Measurements from ENCODE around the gene POLE3. TPM values are rescaled to one million over a fixed set of nuclear protein-coding genes. Genes with fewer than 3 reads are reported as not detected.
"Not testable (repeated sequence)": the region's sequence is repeated elsewhere in the genome, so short reads cannot be mapped to it uniquely, and the experiment has no call there.

POLE3 gene, protein sequence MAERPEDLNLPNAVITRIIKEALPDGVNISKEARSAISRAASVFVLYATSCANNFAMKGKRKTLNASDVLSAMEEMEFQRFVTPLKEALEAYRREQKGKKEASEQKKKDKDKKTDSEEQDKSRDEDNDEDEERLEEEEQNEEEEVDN
- 94.5 and 116 TPM in 2 replicates for total RNA-seq (2014; rRNA removed; shearing (Covaris generic))

DNA sequence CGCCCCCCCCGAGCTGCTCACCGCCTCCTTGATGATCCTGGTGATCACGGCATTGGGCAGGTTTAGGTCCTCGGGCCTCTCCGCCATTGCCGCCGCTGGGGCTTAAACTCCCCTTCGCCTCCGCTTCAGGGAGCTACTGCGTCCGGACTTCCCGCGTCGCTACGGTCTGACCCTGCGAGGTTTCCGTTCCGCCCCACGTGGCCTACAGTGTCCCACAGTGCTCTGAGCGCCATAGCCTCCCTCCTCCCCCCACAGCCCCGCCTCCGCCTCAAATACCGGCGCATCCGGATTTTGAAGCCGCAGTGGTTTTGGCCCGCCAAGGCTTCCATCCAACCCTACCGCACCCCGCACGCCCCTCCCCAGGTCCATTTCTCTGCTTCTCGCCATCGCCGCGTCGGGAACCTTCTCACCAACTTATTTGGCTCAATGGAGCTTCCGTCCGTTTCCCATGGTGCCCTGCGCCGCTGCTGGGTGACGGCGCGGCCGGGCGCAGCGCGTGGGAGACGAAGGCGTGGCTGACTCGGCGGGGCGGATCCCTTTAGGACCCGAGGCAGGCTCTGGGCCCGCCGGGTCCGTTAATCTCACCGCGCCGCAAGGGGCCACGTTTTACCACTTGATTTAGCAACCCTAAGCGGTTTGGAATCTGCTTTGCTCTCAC lies at the start of gene POLE3, which contains the start of gene C9orf43:
TSS of gene POLE3 (minus strand) at position 469 of the 658 bp plus-strand sequence. CDS start at position 87, 382 bp downstream.
TSS of gene C9orf43 (plus strand) at position 541 of the 658 bp plus-strand sequence. CDS start 2,747 bp downstream, outside the sequence.
- in situ Hi-C loops (cut with HindIII; ENCODE audit: low sequenced_read_pairs), result no loop called here
- DNase-seq (ENCODE audit: low spot score), result peak; percentile 92

DNA sequence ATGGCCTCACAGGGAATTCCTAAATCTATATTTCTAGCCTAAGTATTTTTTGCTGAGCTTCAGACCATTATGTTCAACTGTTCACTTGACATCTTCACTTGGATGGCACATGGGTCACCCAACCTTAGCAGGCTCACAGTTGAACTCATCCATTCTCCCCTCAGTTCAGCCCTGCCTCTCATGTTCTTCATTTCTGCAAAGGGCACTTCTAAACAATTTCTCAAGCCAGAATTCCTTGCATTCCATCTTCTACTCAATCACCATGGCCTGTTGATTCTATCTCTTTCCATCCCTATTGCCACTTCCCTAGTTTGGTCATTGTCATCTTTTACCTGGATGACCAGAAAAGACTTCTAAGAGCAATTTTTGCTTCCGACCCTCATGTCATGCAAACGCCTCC lies 45.8 kb upstream of the POLE3 start:
- in situ Hi-C loops (cut with HindIII; ENCODE audit: low sequenced_read_pairs), result no loop called here
- DNase-seq (ENCODE audit: low spot score), result no peak

DNA sequence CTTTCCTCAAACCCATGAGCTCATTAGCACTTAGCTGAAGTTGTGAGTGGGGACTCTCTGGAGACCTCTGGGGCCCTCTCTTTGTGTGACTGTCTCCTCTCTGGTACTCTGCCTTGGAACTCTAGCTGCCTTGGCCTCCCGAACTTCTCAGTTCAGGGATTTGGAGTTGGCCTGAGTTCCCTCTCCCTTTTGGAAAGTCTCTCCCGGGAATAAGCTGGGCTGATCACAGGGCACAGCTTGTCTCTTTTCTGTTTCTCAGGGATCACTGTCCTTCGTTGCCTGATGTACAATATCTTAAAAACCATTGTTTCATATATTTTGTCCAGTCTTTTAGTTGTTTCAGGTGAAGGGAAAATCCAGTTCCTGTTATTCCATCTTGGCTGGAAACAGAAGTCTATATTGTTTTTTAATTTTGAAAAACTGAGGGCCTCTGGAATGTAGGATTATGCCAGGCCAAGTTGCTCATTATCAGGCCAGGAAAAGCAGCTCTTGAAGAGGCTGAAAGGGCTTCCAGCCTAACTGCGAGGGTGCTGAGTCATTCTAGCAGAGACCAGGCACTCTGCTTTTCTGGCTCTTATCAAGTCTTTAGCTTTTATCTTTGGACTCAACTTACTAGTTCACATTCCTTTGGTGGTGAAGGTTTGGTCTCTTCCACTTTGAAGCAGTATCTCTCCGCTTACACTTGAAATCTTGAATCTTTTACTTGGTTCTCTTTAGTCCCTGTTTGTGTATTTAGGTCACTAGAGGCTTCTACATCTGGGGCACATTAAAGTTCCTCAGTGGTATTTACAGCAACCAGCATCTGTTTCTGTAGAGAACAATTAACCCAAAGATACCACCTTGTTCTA lies 44.7 kb upstream of the POLE3 start:
- in situ Hi-C loops (cut with HindIII; ENCODE audit: low sequenced_read_pairs), result no loop called here
- DNase-seq (ENCODE audit: low spot score), result no peak

DNA sequence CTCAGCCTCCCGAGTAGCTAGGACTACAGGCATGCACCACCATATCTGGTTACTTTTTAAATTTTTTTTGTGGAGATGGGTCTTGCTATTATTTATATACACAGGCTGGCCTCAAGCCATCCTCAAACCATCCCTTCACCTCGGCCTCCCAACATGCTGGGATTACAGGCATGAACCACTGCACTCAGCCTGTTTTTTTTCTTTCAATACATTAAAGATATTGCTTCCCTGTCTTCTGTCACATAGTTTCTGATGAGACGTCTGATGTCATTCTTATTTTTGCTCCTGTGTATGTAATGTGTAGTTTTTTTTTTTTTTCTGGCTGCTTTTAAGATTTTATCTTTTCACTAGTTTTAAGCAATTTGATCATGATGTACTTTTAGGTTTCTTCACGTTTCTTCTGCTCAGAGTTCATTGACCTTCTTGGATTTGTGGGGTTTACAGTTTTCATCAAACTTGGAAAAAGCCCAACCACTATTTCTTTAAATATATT lies 41.7 kb upstream of the POLE3 start:
- no peak for DNase-seq (ENCODE audit: low spot score)
- in situ Hi-C loops (cut with HindIII; ENCODE audit: low sequenced_read_pairs), result no loop called here

DNA sequence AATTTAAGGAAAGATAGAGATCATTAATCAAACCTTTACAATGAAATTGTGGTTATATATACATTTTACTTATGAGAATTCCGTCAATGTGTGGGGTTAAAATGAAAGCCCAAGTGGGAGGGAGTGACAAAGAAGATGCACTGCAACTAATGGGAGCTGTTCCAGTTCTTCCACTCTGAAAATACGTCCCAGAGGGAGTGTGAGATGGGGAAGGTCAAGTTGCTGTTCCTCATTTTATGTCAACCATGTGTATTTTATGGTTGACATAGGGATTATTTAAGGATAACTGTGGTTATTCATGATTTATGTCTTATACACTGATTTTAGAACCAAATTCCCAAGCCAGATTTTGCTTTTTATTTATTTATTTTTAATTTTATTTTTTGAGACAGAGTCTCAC lies 38.9 kb upstream of the POLE3 start:
- in situ Hi-C loops (cut with HindIII; ENCODE audit: low sequenced_read_pairs), result no loop called here
- no peak for DNase-seq (ENCODE audit: low spot score)

DNA sequence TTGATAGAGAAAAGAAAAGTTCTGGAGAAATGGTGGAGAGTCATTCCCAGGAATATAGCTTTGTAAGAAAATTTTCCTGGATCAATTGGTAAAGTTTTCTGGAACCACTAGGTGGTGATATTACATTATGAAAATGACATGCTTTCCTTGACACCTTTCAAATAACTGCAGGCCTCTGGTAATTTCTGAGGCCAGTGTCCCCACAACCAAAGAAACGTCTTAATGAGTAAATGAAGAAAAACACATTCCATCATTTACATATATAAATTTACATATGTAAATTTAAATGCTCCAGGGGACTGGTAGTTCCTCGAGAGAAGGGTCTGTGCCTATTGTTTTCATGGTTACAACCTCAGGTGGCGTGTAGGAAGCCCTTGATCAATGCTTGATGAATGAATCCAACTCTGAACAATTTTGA lies 35.9 kb upstream of the POLE3 start:
- peak; percentile 76 for DNase-seq (ENCODE audit: low spot score)
- in situ Hi-C loops (cut with HindIII; ENCODE audit: low sequenced_read_pairs), result no loop called here

DNA sequence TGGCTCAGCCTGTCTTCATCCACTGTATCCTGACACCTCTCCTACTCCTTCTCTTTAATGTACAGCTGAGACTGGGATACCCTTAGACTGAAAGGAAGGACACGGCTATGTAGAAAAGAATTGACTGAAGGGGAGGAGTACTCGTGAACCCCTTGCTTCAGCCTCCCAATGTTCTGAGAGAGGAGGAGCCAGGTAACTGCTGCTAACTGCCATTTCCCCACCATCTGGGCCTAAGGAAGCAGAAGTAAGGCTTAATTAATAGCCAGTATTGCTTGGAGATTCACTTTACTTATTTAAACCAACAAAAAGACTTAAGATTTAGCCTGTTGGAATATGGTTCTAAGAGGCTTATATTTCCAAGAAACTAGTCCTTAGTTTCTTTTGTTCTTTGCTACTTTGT lies 34.3 kb upstream of the POLE3 start:
- in situ Hi-C loops (cut with HindIII; ENCODE audit: low sequenced_read_pairs), result no loop called here
- DNase-seq (ENCODE audit: low spot score), result no peak

DNA sequence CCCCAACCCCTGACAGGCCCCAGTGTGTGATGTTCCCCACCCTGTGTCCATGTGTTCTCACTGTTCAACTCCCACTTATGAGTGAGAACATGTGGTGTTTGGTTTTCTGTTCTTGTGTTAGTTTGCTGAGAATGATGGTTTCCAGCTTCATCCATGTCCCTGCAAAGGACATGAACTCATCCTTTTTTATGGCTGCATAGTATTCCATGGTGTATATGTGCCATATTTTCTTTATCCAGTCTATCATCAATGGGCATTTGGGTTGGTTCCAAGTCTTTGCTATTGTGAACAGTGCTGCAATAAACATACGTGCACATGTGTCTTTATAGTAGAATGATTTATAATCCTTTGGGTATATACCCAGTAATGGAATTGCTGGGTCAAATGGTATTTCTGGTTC lies 27.2 kb upstream of the POLE3 start:
- DNase-seq (ENCODE audit: low spot score); in situ Hi-C loops (cut with HindIII; ENCODE audit: low sequenced_read_pairs): not testable (repeated sequence)

DNA sequence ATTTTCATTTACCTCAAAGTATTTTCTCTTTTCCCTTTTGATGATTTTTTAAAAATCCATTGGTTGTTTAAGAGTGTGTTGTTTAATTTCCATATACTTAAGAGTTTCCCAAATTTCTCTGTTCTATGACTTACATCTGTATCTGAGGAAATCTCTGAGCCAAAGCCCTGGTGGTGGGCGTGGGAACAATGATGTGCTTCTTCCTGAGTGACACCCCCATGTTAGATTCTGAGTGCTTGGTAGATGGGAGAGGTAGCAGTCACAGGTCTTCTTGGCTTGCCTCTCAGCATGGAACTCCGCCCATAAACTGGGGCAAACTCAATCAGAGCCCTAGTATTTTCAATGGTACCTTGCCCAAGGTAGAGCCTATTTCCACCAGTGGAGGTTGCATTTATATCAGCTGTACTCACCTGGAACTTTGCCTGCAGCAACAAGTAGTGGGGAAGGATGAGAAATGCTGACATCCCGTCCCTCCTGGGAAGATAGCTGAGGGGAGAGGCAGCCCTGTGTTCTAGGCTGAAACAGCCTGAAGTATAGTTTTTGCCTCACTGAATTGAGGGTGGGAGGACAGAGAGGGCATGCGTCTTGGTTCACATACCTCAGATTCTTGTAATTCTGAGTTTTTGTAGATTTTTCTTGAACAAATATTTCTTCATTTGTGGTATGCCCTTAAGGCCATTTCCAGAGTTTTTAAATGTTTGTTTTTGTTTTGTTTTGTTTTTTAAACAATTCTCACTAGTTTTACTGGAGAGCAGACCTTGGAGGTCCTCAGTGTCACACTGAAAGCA lies 26.4 kb upstream of the POLE3 start:
- DNase-seq (ENCODE audit: low spot score), result no peak
- in situ Hi-C loops (cut with HindIII; ENCODE audit: low sequenced_read_pairs), result no loop called here

DNA sequence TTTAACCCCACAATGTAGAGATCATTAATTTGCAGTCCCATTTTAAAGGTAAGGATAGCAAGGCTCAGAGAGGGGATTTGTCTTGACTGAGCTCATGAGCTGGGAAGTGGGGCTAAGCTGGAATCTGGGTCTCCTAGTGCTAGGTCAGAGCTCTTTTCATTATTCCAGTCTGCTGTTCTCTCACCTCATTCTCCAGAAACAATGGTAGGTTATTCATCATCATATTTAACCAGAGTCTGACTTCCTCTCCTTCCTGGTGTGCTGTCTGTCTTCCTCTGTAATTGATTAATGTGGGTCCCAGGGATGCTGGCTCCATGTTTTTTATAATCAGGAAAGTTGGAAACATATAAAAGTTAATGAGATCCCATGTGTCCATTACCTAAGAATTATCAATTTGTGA lies 20.7 kb upstream of the POLE3 start:
- in situ Hi-C loops (cut with HindIII; ENCODE audit: low sequenced_read_pairs), result no loop called here
- no peak for DNase-seq (ENCODE audit: low spot score)

DNA sequence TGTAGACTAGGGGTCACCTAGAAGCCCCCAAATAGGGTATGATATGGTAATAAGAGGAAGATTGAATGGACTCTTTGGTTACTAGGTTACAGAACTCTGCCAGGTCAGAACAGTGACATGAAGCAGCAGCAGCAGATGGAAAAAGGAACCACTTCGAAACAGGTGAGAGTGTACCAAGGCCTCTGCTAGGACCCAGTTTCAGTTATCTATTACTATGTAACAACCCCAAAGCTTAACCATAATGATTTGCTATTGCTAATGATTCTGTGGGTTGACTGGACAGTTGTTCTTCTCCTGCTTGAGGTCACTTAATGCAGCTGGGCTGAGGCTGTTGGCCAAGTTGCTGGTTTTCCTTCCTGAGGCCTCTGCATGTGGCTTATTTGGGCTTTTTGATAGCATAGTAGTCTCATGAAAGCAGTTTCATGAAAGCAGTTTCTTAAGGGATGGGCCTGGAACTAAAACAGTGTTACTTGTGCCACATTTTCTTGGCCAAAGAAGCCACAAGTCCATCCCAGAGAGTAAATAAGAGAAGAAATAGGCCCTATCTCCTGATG lies 17.7 kb upstream of the POLE3 start:
- in situ Hi-C loops (cut with HindIII; ENCODE audit: low sequenced_read_pairs), result loop anchor here (5.0 kb wide), 1 partner anchor 76 kb away; no protein-coding TSS in a partner anchor
- no peak for DNase-seq (ENCODE audit: low spot score)

DNA sequence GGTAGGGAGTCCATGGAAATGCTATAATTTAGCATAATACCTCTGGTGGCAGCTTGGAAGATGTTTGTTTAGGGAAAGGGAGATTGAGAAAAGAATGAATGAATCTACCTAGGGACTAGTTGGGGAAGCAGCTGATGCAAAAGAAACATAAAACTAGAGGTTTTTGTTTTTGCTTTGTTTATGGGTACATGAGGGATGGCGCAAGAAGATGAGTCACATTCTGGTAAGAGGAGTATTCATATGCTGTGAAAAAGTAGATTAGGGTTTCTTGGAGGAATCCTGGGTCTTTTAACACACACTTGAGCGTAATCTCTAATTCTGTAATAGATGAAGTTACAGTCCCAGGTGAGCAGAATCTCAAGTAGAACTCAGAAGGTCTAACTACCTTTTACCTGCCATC lies 17.2 kb upstream of the POLE3 start:
- DNase-seq (ENCODE audit: low spot score), result no peak
- in situ Hi-C loops (cut with HindIII; ENCODE audit: low sequenced_read_pairs), result loop anchor here (5.0 kb wide), 1 partner anchor 75 kb away; no protein-coding TSS in a partner anchor

DNA sequence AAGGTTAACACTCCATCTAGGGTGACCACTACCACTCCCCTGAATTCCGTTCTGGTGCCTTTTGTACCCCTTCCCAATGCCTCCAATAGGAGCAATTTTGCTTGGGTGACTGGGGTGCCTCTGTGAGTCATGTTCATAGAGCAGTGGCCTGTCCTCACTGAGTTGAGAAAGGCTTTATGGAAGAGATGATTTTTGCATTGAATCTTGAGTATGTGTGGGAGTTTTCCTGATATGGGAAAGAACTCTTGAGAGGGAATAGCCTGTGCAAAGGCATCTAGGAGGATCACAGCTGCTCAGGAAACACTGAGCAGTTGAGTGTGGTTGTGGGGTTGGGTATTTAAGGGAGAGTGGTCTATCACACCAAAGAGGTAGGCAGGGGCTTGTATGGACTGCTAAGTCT lies 16.2 kb upstream of the POLE3 start:
- in situ Hi-C loops (cut with HindIII; ENCODE audit: low sequenced_read_pairs), result loop anchor here (5.0 kb wide), 1 partner anchor 74 kb away; no protein-coding TSS in a partner anchor
- no peak for DNase-seq (ENCODE audit: low spot score)

DNA sequence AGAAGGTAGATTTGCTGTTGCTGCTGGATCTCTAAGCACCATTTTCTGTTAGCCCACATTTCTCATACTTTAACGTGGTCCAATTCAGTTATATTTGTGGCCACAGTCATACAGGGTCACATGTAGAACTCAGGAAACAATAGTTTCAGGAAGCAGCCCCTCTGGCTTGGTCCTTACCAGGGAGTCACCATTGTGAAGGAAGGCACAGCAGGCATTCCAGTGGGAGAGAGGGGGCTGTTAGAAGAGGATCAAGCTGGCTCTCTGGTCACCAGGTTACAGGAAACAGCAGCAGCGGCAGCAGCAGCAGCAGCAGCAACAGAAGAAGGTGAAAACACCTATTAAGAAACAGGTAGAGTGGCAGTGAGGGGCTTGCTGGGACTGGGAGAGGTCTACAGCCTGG lies 14.6 kb upstream of the POLE3 start:
- in situ Hi-C loops (cut with HindIII; ENCODE audit: low sequenced_read_pairs), result loop anchor here (5.0 kb wide), 1 partner anchor 73 kb away; no protein-coding TSS in a partner anchor
- DNase-seq (ENCODE audit: low spot score), result no peak

DNA sequence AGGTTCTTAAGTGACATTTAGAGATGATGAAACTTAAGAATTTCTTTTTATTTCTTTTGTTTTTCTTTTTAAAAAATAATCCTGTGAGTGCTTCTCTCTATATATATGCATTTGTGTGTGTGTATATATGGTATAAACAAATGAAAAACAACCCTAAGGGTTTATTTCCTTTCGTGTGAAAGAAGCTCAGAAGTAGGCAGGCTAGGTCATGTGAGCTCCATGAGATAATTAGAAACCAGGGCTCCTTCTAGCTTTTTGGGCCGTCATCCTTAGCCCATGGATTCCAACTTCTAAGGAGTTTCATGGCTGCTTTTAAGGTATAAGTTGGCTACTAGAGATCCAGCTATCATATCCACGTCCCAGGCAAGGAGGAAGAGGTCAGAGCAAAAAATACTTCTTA lies 11.3 kb upstream of the POLE3 start:
- DNase-seq (ENCODE audit: low spot score), result no peak
- in situ Hi-C loops (cut with HindIII; ENCODE audit: low sequenced_read_pairs), result no loop called here

DNA sequence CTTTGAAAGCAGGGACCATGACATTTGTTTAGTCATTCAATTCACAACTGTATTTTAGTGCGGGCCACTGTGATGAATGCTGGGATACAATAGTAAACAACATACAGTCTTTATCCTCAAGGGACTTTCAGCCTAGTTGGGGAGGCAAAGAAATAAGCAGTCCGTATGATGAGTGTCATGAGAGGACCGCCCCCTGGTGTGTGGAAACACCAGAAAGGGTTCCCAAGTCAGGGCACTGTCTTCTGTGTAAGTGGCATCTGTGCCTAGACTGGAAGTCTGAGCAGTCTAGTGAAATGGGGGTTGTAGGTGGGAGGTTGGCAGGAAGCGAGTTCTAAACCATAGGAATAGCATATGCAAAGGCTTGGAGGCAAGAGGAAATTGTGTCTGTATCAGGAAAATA lies 6.9 kb upstream of the POLE3 start:
- in situ Hi-C loops (cut with HindIII; ENCODE audit: low sequenced_read_pairs), result no loop called here

DNA sequence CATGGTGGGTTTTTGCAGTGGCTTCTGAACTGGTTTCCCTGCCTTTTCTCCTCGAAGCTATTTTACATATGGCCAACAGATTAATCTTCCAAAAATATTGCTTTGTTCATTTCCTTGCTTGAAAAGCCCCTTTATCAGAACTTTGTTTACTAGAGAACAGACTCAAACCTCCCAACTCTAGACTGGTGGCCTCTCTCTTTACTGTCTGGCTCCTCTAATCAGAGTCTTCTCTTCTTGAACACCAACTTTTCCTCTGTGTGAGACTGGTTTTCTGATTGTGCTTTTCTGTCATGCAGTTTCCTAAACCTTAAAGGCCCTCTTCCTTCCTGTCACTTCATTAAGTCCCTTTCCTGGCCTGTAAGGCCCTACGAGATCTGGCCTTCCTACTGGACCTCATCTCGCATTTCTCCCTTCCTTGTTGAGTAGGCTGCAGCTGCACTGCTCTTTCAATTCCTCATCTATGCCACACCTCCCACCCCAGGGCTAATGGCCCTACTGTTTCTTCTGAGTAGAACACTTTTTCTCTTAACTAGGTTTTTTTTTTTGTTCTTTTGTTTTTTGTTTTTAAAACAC lies 5.8 kb upstream of the POLE3 start:
- DNase-seq (ENCODE audit: low spot score), result no peak
- in situ Hi-C loops (cut with HindIII; ENCODE audit: low sequenced_read_pairs), result no loop called here

More for the DNA sequence above, 6.9 kb upstream of the POLE3 start:
- no peak for DNase-seq (ENCODE audit: low spot score)

DNA sequence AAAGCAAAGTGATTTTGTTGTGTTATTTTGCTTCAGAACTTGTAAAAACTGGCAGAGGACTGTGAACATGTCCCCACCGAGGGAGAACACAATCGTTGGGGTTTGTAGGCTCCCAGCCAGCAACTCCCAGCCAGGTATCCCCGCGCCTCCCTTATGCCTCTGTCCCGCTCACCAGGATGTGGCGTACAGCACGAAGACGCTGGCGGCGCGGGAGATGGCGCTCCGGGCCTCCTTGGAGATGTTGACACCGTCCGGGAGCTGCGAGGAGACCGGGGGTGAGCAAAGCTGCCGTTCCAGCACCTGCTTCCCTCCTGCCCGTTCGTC lies 630 bp downstream of the POLE3 start:
- in situ Hi-C loops (cut with HindIII; ENCODE audit: low sequenced_read_pairs), result no loop called here
- DNase-seq (ENCODE audit: low spot score), result no peak

DNA sequence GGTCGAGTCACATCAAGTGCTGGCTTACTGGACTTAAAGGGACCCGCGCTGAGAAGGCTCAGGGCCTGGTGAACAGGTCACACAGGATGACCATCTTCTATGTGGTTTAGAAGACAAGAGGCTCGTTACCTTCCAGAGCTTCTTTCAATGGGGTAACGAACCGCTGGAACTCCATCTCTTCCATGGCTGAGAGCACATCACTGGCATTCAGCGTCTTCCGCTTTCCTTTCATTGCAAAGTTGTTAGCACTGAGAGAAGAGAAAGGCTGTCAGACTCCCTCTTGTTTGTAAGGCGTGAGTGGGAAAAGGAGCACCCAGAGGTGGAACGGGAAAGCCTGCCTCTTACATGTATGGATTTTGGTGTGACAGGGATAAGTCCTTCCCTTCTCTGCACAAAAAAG lies 994 bp downstream of the POLE3 start:
- no peak for DNase-seq (ENCODE audit: low spot score)
- in situ Hi-C loops (cut with HindIII; ENCODE audit: low sequenced_read_pairs), result no loop called here
